Measurements from ENCODE around the gene TXNRD3.

The TXNRD3 gene

GRCh38 chr3:126671521-126671920 lies 16.6 kb upstream of the TXNRD3 start:
- DNase-seq: no peak

- DNase-seq: no peak
Measured at GRCh38 chr3:126668450-126669401, 13.8 kb upstream of the TXNRD3 start.

- DNase-seq: no peak
Measured at GRCh38 chr3:126667631-126668449, 12.9 kb upstream of the TXNRD3 start.

- no peak for DNase-seq
Measured at GRCh38 chr3:126666658-126667528, 12.0 kb upstream of the TXNRD3 start.

- DNase-seq: no peak
Measured at GRCh38 chr3:126665959-126666657, 11.2 kb upstream of the TXNRD3 start.

GRCh38 chr3:126665221-126665936 lies 10.5 kb upstream of the TXNRD3 start:
- no peak for DNase-seq

GRCh38 chr3:126664591-126665214 lies 9.8 kb upstream of the TXNRD3 start:
- DNase-seq: no peak

GRCh38 chr3:126663750-126664149 lies 8.8 kb upstream of the TXNRD3 start:
- no peak for DNase-seq

GRCh38 chr3:126663257-126663656 lies 8.3 kb upstream of the TXNRD3 start:
- no peak for DNase-seq

- no peak for DNase-seq
Measured at GRCh38 chr3:126661532-126662364, 6.8 kb upstream of the TXNRD3 start.

GRCh38 chr3:126659915-126660886 lies 5.3 kb upstream of the TXNRD3 start:
- no peak for DNase-seq

GRCh38 chr3:126658584-126658983 lies 3.7 kb upstream of the TXNRD3 start:
- no peak for DNase-seq

- no peak for DNase-seq
Measured at GRCh38 chr3:126657901-126658300, 3.0 kb upstream of the TXNRD3 start.

- no peak for DNase-seq
Measured at GRCh38 chr3:126656371-126657134, 1.6 kb upstream of the TXNRD3 start.

- DNase-seq: no peak
Measured at GRCh38 chr3:126655887-126656286, 963 bp upstream of the TXNRD3 start.

- DNase-seq: no peak
Measured at GRCh38 chr3:126649556-126650092, 5.3 kb downstream of the TXNRD3 start.

GRCh38 chr3:126646674-126647073 lies 8.2 kb downstream of the TXNRD3 start:
- no peak for DNase-seq

- no peak for DNase-seq
Measured at GRCh38 chr3:126644615-126645014, 10.3 kb downstream of the TXNRD3 start.
